GM12892 (cell line): ENCODE results near the gene HCN4.

ENCODE experiments used
- POLR2A ChIP-seq: IDR thresholded peaks from 2 replicates; pipeline ENCODE4 v1.6.1; 2011; ENCODE audit warnings: low read depth, low read length, control low read depth
- POLR2AphosphoS5 ChIP-seq: IDR thresholded peaks from 2 replicates; pipeline ENCODE4 v1.6.1; 2011; ENCODE audit warnings: low read depth, low read length, control low read depth

GRCh38 chr15:73367624-73368300, 996 bp downstream of the HCN4 start:
- no peak for TF ChIP-seq POLR2A
- no peak for TF ChIP-seq POLR2AphosphoS5
